IMR-90 (cell line): ENCODE data around the gene TSKS. TPM values are rescaled to one million over a fixed set of nuclear protein-coding genes. Genes with fewer than 3 reads are reported as not detected.

Source experiments
- ATAC-seq: fragments of 200-7000 bp; cut with Tn5 transposase; 2 replicates; pipeline ENCODE4 v1.9.1; 2020; ENCODE audit warnings: low read depth, mild to moderate bottlenecking, moderate library complexity
- BruUV-seq: library from RNA; stranded (reverse); fragments of 400-500 nt; replicated peaks from 2 replicates; lab custom pipeline; 2021; lab: Mats Ljungman, UMichigan
- CTCF ChIA-PET: fragments of 300-600 bp; formaldehyde crosslinking; extraction: SDS; loops from one replicate; lab custom pipeline; 2021; ENCODE audit warnings: antibody characterized with exemption; lab: Yijun Ruan, JAX
- POLR2A ChIA-PET: fragments of 300-600 bp; sonication (Branson Sonifier 250); formaldehyde crosslinking; loops from one replicate; lab custom pipeline; 2022; ENCODE audit warnings: antibody characterized with exemption; ENCODE audit not compliant: unreplicated experiment; lab: Charles Lee
- DNase-seq: peaks from one replicate; pipeline ENCODE4 v3.0.0; 2013
- H2AFZ ChIP-seq: replicated peaks from 2 replicates; pipeline ENCODE3; 2013; ENCODE audit warnings: low read length, mild to moderate bottlenecking; ENCODE audit not compliant: poor library complexity
- H2AK5ac ChIP-seq: 2 replicates; pipeline ENCODE4 v1.6.1; 2013; ENCODE audit warnings: low read depth, low read length, inconsistent platforms
- H2AK9ac ChIP-seq: replicated peaks from 2 replicates; pipeline ENCODE3; 2013; ENCODE audit warnings: mild to moderate bottlenecking, low read depth, low read length, moderate library complexity; ENCODE audit not compliant: poor library complexity
- H2BK120ac ChIP-seq: 2 replicates; pipeline ENCODE4 v1.6.1; 2013; ENCODE audit warnings: low read depth, low read length, inconsistent platforms
- H2BK15ac ChIP-seq: 3 replicates; pipeline ENCODE4 v1.6.1; 2013; ENCODE audit warnings: low read depth, low read length, inconsistent platforms
- H2BK20ac ChIP-seq: 2 replicates; pipeline ENCODE4 v1.6.1; 2013; ENCODE audit warnings: low read depth, mild to moderate bottlenecking, inconsistent platforms, low read length, moderate library complexity
- H2BK5ac ChIP-seq: 2 replicates; pipeline ENCODE4 v1.6.1; 2013; ENCODE audit warnings: mild to moderate bottlenecking, low read depth, low read length, inconsistent platforms; ENCODE audit not compliant: poor library complexity, severe bottlenecking
- H3K14ac ChIP-seq: replicated peaks from 2 replicates; pipeline ENCODE4 v1.6.1; 2013; ENCODE audit warnings: low read depth, low read length, inconsistent platforms
- H3K18ac ChIP-seq: 2 replicates; pipeline ENCODE4 v1.6.1; 2013; ENCODE audit warnings: low read depth, low read length, control low read depth
- H3K23ac ChIP-seq: 2 replicates; pipeline ENCODE4 v1.6.1; 2013; ENCODE audit warnings: low read depth, low read length, inconsistent platforms
- H3K27ac ChIP-seq: 2 replicates; pipeline ENCODE4 v1.5.1; 2013; ENCODE audit warnings: mild to moderate bottlenecking, control low read depth, low read length; ENCODE audit not compliant: insufficient read depth
- H3K27me3 ChIP-seq: 2 replicates; pipeline ENCODE4 v1.6.1; 2013; ENCODE audit warnings: low read length; ENCODE audit not compliant: control insufficient read depth, insufficient read depth
- H3K36me3 ChIP-seq: 2 replicates; pipeline ENCODE4 v1.6.1; 2013; ENCODE audit warnings: low read length, mixed read lengths; ENCODE audit not compliant: control insufficient read depth, insufficient read depth
- H3K4ac ChIP-seq: 2 replicates; pipeline ENCODE4 v1.6.1; 2013; ENCODE audit warnings: low read depth, low read length, inconsistent platforms
- H3K4me1 ChIP-seq: 2 replicates; pipeline ENCODE4 v1.6.1; 2013; ENCODE audit warnings: low read length, mixed read lengths; ENCODE audit not compliant: control insufficient read depth, insufficient read depth
- H3K4me2 ChIP-seq: 2 replicates; pipeline ENCODE4 v1.6.1; 2013; ENCODE audit warnings: low read depth, mild to moderate bottlenecking, control low read depth, low read length, moderate library complexity
- H3K4me3 ChIP-seq: 2 replicates; pipeline ENCODE4 v1.5.1; 2013; ENCODE audit warnings: low read depth, mild to moderate bottlenecking, control low read depth, low read length, moderate library complexity; ENCODE audit not compliant: insufficient read depth
- H3K56ac ChIP-seq: 2 replicates; pipeline ENCODE4 v1.6.1; 2013; ENCODE audit warnings: low read length, inconsistent platforms; ENCODE audit not compliant: insufficient read depth; ENCODE audit errors: extremely low read depth
- H3K79me1 ChIP-seq, 2 experiments: 2 replicates each; pipeline ENCODE4 v1.6.1; 2013; ENCODE audit warnings: low read length in 2 of 2, inconsistent platforms in 1 of 2, low read depth in 1 of 2
- H3K9ac ChIP-seq: 2 replicates; pipeline ENCODE4 v1.6.1; 2013; ENCODE audit warnings: low read depth, low read length, control low read depth
- H3K9me1 ChIP-seq: 2 replicates; pipeline ENCODE4 v1.6.1; 2013; ENCODE audit warnings: low read length, inconsistent platforms; ENCODE audit not compliant: insufficient read depth
- H3K9me3 ChIP-seq: 2 replicates; pipeline ENCODE4 v1.6.1; 2013; ENCODE audit warnings: low read length; ENCODE audit not compliant: control insufficient read depth, insufficient read depth
- H4K20me1 ChIP-seq: 2 replicates; pipeline ENCODE4 v1.6.1; 2013; ENCODE audit warnings: low read length, inconsistent platforms; ENCODE audit not compliant: insufficient read depth
- H4K5ac ChIP-seq: 2 replicates; pipeline ENCODE4 v1.6.1; 2013; ENCODE audit warnings: mild to moderate bottlenecking, low read depth, low read length, control low read depth
- H4K8ac ChIP-seq, 2 experiments: 2 replicates each; pipeline ENCODE4 v1.6.1; 2013; ENCODE audit warnings: low read depth in 2 of 2, low read length in 2 of 2, control low read depth in 1 of 2, inconsistent platforms in 1 of 2
- H4K91ac ChIP-seq: 2 replicates; pipeline ENCODE4 v1.6.1; 2013; ENCODE audit warnings: low read depth, low read length, inconsistent platforms; ENCODE audit not compliant: insufficient read depth
- BHLHE40 ChIP-seq: fragments of 150-350 bp; IDR thresholded peaks from 2 replicates; pipeline ENCODE4 v1.6.1; 2016; ENCODE audit warnings: mild to moderate bottlenecking, low read depth, low read length
- CEBPB ChIP-seq: IDR thresholded peaks from 2 replicates; pipeline ENCODE4 v1.6.1; 2012; ENCODE audit warnings: low read depth, low read length, improper control_type of control experiment
- CHD1 ChIP-seq: IDR thresholded peaks from 2 replicates; pipeline ENCODE4 v1.6.1; 2012; ENCODE audit warnings: low read depth, low read length, improper control_type of control experiment
- CTCF ChIP-seq: conservative IDR thresholded peaks from 2 replicates; pipeline ENCODE4 v1.5.1; 2012; ENCODE audit warnings: mild to moderate bottlenecking, low read depth, low read length, improper control_type of control experiment
- FOS ChIP-seq: fragments of 150-350 bp; IDR thresholded peaks from 2 replicates; pipeline ENCODE4 v1.6.1; 2016; ENCODE audit warnings: low read depth, low read length
- MAFK ChIP-seq: IDR thresholded peaks from 2 replicates; pipeline ENCODE4 v1.6.1; 2012; ENCODE audit warnings: low read depth, low read length, improper control_type of control experiment
- MAZ ChIP-seq: IDR thresholded peaks from 2 replicates; pipeline ENCODE4 v1.6.1; 2012; ENCODE audit warnings: low read depth, mild to moderate bottlenecking, low read length, improper control_type of control experiment, moderate library complexity, borderline replicate concordance
- MXI1 ChIP-seq: IDR thresholded peaks from 2 replicates; pipeline ENCODE4 v1.6.1; 2012; ENCODE audit warnings: low read depth, mild to moderate bottlenecking, low read length, moderate library complexity, borderline replicate concordance
- NFE2L2 ChIP-seq: fragments of 150-350 bp; IDR thresholded peaks from 2 replicates; pipeline ENCODE4 v1.6.1; 2016; ENCODE audit warnings: low read depth, mild to moderate bottlenecking, low read length
- RAD21 ChIP-seq: IDR thresholded peaks from 2 replicates; pipeline ENCODE4 v1.6.1; 2012; ENCODE audit warnings: low read length, improper control_type of control experiment
- RCOR1 ChIP-seq: IDR thresholded peaks from 2 replicates; pipeline ENCODE4 v1.6.1; 2012; ENCODE audit warnings: mild to moderate bottlenecking, low read length, improper control_type of control experiment; ENCODE audit not compliant: insufficient replicate concordance
- SMC3 ChIP-seq: fragments of 150-350 bp; IDR thresholded peaks from 2 replicates; pipeline ENCODE4 v1.6.1; 2016; ENCODE audit warnings: low read depth, mild to moderate bottlenecking, antibody characterized with exemption, low read length, moderate library complexity
- USF2 ChIP-seq: fragments of 150-350 bp; IDR thresholded peaks from 2 replicates; pipeline ENCODE4 v1.6.1; 2017; ENCODE audit warnings: mild to moderate bottlenecking, antibody characterized with exemption, low read length, low read depth
- WGBS, 2 experiments: methylation state at CpG; one replicate each; pipeline versions ENCODE4 v1.1.5 to v1.1.7; 2013; ENCODE audit warnings: missing lambda C conversion rate in 2 of 2; ENCODE audit not compliant: insufficient read length in 1 of 2; ENCODE audit errors: extremely low coverage in 2 of 2; 5-methylcytosine and 5-hydroxymethylcytosine counted together
- dilution Hi-C: fragments of 300-500 bp; cut with HindIII; formaldehyde crosslinking; loops from one replicate; pipeline ENCODE4 v1.14.3; 2018; ENCODE audit warnings: low sequenced_read_pairs; ENCODE audit not compliant: unreplicated experiment
- in situ Hi-C: fragments of 300-500 bp; cut with MboI; formaldehyde crosslinking; loops from 3 replicates; pipeline ENCODE4 v1.14.3; 2019; ENCODE audit warnings: low sequenced_read_pairs, inconsistent platforms, mixed read lengths
- intact Hi-C: fragments of 100-400 bp; cut with micrococcal nuclease; formaldehyde crosslinking; loops from 2 replicates; pipeline ENCODE4 v1.10.0; 2022
- polyA plus RNA-seq, 3 experiments: library from polyadenylated mRNA; depleted of rRNA; stranded (reverse); fragments of >200 nt; gene quantifications; 2 replicates each; pipeline ENCODE4 v1.2.3, GENCODE V29; 2012; ENCODE audit warnings: low replicate concordance in 1 of 3
- total RNA-seq: library from RNA; depleted of rRNA; stranded (reverse); fragments of >200 nt; gene quantifications from 2 replicates; pipeline ENCODE4 v1.2.3, GENCODE V29; 2012

The TSKS gene
- total and polyA plus RNA-seq, 2 of the 4 experiments (the other 2 are of a cell fraction), result not detected

- Histone ChIP-seq H3K9ac (no peak overlapping the region), H3K14ac (no peak overlapping the region), H3K4me1 (no peaks in the 10 kb centered on the region), H2BK120ac (no peak overlapping the region), H4K8ac (no peak overlapping the region), H3K9me1 (0 out of 2 replicates have a peak, but pooled peaks cover 3% of the 10 kb centered on the region), H3K18ac (no peak overlapping the region), H2AK9ac (no peak overlapping the region), H4K5ac (no peak overlapping the region), H2BK20ac (no peak overlapping the region), H2AFZ (no peak overlapping the region), H3K4me2 (no peak overlapping the region), H2BK15ac (no peak overlapping the region), H4K20me1 (no peaks in the 10 kb centered on the region), H3K36me3 (peaks cover 32% of the 10 kb centered on the region), H3K79me1 (no peaks in the 10 kb centered on the region), H2AK5ac (no peak overlapping the region), H4K91ac (no peak overlapping the region), H3K4me3 (no peak overlapping the region), H3K56ac (no peak overlapping the region), H2BK5ac (no peak overlapping the region), H3K9me3 (no peaks in the 10 kb centered on the region), H3K4ac (no peak overlapping the region), H3K27me3 (no peaks in the 10 kb centered on the region), H3K23ac (no peak overlapping the region), H3K27ac (no peak overlapping the region)
- CTCF ChIA-PET, result no interaction called here
- intact Hi-C loops (no loop called here), dilution Hi-C loops (no loop called here), in situ Hi-C loops (no loop called here)
- ATAC-seq (no peak), DNase-seq (no peak)
- WGBS, 2 experiments, result 66% methylated on average over 21 of the region's 40 CpGs; no CpG with 5 or more reads in 1 of the 2 experiments
- no TSS peak for BruUV-seq
- POLR2A ChIA-PET, result no interaction called here
- TF ChIP-seq MAFK, result no peak
- no peak for TF ChIP-seq CEBPB
- no peak for TF ChIP-seq SMC3
- no peak for TF ChIP-seq MXI1
- TF ChIP-seq USF2, result no peak
- no peak for TF ChIP-seq RCOR1
- TF ChIP-seq BHLHE40, result no peak
- TF ChIP-seq RAD21, result no peak
- TF ChIP-seq CTCF, result no peak
- TF ChIP-seq NFE2L2, result no peak
- no peak for TF ChIP-seq CHD1
- TF ChIP-seq MAZ, result no peak
- TF ChIP-seq FOS, result no peak
These were observed 61.8 kb downstream of the TSKS start for GRCh38 chr19:49701271-49701786.
